GM18868 (cell line): Measurements from ENCODE around the gene DENND1A.

Experiments
- ATAC-seq: cut with Tn5 transposase; IDR thresholded peaks from one replicate; pipeline ENCODE4 v1.9.1; 2021; ENCODE audit warnings: mild to moderate bottlenecking, moderate library complexity; ENCODE audit not compliant: unreplicated experiment

DENND1A gene

DNA sequence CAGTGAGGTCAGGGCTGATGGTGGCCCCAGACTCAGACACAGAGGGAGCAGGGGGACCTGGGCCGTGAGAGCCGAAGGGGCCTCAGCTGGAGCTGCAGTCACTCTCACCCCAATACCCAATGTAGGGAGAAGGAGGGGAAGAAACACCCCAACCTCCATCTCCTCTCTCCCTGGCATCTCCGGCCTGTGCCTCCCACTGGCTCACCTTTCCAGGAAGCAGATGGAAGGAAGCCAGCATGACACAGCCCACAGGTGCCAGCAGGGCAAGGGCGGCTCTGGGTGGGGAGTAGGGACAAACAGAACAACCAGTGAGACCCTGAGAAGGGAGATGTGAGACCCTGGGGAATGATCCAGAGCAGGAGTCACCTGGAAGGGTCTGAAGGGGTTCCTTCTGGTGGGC is 576.9 kb downstream of the DENND1A start:
- ATAC-seq, result no peak

DNA sequence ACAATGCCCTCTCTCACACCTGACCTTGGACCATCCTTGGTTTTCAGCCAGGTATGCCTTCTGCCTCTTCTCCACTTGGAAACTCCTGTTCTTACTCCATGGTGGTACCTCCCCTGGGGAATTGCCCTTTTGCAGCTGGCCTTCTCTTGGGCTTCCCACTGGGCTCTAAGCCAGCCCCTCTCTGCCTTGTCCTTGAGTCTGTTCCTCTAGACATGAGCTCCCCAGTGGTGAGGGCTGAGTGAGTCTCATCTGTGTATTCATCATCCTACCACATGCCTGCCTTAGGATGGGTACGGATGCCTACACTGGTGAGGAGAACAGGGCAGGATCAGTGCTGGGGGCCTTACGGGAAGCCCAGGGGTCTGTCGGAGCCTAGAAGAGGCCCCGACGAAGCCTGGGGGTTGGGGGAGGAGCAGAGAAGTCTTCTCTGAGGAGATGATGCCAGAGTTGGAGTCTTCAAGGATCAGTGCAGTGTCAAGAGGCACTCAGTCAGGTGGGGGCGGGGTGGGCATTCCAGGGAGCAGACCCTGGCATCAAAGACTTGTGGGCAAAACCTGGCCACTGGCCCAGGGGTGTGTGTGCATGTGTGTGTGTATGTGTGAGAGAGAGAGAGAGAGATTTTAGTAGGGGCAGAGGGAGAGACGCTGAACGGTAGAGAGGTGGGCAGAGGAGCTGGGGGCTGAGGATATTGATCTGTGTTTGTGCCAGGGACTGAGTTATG is 579.2 kb downstream of the DENND1A start:
- no peak for ATAC-seq

DNA sequence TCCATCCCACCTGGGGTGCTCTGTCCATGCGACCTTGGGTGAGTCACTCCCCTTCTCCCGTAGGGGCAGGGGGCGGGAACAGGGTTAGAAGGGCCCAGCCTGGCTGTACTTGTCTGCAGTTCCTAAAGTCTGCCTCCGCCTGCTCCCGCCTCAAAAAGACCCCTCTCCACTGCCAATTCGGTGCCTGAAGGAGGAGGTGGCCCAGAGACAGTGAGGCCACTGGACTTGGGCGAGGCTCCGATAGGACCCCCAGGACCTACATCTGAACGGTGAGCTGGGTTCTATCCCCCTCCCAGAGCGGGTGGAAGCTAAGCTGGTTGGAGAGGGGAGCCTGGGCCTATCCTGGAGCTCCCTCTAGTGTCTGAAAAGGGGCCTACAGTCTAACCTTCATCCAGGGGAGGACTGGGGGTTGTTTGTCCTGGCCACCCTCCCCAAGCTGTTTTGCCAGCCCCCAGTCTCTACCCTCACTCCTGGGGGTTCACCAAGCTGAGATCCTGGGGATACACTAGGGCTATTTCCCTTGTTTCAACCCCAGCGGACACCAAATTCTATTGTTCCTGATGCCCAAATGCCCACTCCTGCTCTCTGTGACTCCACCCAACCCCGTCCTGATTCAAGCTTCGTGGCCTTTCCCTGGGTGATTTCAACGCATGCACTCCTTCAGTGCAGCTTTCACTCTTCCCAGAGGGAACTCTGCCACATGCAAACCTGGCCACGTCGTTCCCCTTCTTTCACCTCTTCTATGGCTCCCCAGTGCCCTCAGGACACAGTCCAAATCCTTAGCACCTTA is 580.0 kb downstream of the DENND1A start:
- ATAC-seq, result peak; percentile 65

DNA sequence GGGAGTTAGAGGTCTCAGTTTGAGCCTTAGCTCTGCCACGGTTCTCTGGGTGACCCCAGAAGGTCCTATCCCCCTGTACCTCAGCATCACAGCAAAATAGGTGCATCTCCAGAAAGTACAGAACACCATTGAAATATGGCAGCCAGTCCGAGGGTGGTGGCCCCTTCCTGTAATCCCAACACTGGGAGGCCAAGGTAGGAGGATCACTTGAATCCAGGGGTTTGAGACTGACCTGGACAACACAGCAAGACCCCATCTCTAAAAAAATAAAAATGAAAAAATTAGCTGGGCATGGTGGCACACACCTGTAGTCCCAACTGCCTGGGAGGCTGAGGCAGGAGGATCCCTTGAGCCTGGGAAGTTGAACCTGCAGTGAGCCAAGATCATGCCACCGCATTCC is 580.9 kb downstream of the DENND1A start:
- no peak for ATAC-seq

DNA sequence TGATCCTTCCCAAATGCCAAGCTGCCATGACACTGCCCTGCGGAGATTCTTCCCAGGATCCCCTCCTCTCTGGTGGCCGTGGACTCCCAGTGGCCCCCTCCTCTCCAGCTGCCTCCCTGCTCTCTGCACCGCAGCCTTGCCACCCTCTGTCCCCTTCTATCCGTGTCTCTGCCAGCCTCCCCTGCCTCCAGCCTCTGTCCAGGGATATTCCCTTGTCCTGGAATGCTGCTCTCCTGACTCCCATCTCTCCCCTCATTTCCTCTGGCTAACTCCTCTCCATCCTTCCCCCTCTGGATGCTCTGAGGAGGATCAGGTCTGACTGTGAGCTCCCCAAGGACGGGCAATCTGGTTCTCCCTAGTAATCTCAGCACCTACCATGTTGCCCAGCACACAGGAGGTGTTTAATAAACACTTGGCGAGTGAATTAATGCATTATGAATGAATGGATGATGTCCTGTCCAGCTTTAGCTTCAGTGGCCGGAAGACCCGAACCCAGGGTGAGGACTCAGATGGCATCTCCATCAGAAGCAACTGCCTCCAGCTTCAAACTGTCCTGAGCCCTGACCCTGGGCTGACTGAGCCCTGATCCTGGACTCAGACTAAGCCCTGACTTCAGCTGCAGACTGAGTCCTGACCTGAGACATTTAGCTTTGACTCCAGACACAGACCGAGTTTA is 581.5 kb downstream of the DENND1A start:
- no peak for ATAC-seq

DNA sequence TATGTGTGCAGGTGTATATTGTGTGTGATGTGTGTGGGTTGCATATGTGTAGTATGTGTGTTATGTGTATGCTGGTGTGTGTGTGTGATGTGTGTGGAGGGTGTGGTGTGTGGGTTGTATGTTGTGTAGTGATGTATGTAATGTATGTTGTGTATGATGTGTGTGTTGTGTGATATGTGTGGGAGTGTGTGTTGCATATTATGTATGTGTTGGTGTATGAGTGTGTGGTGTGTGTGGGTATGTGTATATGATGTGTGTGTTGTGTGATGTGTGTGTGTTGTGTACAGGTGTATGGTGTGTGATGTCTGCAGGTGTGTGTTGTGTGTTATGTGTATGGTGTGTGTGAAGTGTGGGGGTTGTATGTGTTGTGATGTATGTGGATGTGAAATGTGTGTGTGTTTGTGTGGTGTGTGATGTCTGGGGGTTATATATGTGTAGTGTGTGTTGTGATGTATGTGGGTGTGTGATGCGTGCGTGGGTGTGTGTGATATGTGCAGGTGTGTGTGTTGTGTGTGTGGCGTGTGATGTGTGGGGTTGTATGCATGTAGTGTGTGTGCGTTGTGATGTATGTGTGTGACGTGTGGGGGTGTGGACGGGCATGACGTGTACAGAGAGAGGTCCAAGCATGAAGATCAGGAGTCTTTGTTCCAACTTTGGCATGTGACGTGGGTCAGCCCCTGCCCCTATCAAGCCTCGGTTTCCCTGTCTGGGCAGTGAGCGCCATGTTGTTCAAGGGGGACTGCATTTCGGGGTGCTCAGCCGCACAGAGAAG is 582.5 kb downstream of the DENND1A start:
- no peak for ATAC-seq

DNA sequence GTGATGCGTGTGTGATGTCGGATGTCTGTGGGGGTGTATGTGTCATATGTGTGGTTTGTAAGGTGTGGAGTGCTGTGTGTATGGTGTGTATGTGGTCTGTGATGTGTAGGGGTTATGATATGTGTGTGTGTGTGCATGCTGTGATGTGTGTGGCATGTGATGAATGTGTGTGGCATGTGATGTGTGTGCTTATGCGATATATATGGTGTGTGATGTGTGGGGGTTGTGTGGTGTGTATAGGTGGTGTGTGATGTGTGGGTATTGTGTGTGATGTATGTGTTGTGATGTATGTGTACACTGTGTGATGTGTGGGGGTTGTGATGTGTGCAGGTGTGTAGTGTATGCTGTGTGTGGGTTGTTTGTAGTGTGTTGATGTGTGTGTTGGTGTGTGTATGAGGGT is 583.1 kb downstream of the DENND1A start:
- ATAC-seq, result no peak

DNA sequence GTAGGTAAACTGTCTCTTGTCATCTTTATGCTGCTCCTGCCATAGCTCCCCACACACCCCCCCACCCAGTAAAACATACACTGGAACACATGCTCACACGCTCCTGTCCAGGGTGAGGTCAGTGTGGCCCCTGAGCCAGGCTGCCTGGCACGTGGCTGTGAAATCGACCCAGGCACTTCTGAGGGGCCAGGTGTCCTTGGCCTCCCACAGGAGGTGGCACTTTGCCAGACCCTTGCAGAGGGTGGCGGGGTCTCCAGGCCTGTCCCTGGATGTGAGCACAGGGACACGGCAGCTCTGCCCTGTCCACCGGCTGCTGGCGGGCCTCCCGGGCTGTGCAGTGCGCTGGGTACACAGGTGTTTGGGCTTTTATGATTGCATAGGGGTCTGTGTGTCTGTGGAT is 583.9 kb downstream of the DENND1A start:
- ATAC-seq, result no peak

DNA sequence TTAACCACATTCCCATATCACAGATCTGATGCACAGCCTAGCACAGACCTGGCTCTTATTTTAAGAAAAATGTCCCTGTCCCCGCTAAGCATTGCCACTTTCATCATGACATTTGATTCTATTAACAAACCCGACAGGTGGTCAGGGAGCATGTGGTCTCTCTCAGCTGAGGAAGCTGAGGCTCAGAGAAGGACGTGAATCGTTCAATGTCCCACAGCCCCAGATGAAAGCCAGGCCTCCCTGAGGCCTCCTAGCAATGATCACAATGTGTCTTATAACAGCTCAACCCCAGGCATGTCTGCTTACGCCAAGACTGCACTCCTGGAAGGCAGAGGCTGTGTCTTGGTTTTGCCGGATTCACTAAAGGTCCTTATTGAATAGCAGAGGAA is 584.4 kb downstream of the DENND1A start:
- ATAC-seq, result no peak

DNA sequence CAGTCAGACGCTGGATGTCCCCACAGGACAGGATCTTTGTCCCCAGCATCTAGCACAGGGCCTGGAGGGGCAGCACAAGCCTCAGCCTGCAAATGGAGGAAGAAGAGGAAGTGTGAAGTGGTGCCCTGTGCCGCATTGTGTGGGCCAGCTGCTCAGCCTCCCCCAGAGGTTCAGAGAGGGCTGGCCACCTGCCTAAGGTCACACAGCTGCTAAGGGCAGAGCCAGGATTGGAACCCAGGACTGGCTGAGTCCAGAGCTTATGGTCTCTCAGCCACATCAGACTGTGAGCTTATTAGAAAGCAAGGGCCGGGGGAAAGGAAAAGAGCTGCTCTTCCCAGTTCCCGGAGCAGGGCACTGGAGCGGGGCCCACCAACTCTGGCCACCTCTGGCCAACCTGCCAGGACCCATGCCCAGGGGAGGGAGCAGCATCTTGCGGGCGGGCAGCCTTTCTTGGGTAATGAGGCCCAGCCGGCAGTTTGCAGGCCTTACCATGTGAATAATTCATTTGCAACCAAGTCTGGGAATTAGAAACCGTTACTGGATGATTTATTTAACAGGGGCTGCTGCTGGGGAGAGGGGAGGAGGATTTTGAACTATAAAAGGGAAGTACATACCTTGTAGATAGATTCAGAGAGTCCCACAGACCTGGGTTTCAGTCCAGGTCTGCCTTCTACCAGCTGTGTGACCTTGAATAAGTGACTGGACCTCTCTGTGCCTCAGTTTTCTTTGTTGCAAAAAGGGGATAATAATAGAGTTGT is 585.6 kb downstream of the DENND1A start:
- no peak for ATAC-seq

DNA sequence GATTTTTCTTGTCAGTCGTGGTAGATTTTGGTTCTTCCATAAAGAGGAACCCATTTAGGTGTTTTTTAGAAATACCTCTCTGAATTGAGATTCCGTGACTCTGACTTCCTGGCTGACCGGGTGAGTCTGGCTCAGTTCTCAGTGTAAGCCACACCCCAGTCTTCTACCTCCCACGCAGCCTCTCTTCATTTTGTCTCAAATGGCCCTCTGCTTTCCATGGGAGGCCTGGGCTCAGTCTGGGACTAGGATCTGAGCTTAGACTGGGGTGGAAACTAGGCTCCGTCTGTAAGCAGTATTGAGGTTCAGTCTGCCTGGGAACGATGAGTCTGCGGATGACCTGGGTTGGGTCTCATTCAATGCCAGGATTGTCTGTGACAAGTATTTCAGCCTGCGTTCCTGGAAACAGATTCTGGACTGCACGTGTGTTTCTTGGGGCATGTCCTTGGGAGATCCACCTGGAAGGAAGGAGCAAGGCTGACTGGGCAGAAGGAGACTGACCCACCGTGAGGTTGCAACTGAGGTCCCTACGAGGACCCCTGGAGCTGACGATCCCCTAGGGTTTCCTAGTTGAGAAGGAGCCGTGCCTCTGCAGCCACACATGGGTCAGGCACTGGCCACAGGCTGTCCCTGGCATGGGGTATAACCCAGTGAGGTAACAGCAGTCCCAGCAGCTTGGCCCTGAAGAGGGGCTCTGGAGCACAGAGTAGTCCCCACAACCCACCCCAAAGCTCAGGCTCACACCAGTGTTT is 586.3 kb downstream of the DENND1A start:
- ATAC-seq, result peak; percentile 40

DNA sequence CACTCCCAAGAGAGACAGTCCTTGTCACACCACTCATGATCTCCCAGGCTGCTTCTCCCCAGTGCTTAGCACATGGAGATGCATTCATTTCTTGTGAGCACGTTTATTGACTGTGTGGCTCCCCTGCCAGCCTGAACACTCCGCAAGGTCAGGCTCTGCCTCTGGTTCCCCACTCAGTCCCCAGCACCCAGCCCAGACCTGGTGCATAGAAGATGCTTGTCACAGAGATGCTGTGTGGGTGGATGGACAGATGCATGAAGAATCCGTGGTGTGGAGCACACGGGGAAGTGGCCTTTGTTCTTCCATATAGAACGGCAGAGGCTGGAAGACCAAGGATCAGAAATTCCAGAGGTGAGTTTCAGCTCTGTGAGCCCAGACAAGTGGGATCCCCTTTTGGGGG is 587.7 kb downstream of the DENND1A start:
- ATAC-seq, result no peak

DNA sequence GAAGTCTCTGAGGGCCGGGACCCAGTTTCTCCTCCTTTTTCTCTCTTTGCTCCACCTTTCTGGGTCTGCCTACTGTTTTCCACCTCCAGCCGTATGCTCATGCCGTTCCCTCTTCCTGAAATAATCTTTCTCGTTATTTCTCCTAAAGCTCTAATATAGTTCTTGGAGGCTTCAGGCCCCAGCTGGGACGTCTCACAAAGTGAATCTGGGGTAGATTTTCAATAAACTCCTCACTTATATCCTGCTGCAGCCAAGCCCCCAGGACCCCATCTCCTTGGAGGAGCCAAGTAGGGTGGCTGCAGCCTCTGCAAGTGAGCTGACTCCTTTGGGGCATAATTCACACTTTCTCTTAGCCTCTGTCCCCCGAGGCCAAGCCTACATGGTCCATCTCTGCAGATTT is 588.1 kb downstream of the DENND1A start:
- ATAC-seq, result no peak

DNA sequence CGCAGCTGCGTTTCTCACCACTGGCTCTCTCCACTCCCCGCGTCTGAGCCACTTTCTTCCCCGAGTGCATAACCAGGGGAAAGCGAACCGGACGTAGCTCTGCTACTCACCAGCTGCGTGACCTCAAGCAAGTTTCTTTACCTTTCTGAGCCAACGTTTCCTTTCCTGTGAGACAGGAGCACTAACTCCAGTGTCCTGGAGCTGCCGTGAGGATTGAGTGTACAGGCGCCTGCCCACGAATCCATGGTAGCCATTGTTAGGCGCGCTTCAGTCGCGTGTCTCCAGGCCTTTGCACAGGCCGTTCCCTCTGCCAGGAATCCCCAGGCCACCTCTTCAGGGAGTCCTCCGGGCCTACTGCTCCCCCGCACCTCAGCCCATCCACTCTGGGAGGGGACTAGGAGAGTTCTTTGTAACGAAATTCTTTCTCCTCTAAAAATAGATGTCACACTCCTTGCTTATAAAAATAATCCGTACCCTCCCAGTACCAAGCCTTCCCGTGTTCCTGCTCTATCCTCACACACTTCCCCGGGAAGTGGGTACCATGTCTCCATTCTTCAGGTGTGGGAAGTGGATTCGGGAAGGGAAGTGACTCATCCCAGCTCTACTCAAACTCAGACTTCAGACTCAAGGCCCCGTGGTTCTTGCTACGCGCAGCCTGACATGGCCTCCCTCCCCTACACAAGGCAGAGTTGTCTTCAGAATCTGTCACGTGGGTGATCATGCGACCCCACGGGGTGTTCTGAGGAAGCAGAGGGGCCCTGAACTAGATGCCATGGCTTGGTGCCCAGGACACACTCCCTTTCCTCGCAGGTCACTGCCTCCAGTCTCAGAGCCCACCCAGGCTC is 590.0 kb downstream of the DENND1A start:
- ATAC-seq, result peak; percentile 25

DNA sequence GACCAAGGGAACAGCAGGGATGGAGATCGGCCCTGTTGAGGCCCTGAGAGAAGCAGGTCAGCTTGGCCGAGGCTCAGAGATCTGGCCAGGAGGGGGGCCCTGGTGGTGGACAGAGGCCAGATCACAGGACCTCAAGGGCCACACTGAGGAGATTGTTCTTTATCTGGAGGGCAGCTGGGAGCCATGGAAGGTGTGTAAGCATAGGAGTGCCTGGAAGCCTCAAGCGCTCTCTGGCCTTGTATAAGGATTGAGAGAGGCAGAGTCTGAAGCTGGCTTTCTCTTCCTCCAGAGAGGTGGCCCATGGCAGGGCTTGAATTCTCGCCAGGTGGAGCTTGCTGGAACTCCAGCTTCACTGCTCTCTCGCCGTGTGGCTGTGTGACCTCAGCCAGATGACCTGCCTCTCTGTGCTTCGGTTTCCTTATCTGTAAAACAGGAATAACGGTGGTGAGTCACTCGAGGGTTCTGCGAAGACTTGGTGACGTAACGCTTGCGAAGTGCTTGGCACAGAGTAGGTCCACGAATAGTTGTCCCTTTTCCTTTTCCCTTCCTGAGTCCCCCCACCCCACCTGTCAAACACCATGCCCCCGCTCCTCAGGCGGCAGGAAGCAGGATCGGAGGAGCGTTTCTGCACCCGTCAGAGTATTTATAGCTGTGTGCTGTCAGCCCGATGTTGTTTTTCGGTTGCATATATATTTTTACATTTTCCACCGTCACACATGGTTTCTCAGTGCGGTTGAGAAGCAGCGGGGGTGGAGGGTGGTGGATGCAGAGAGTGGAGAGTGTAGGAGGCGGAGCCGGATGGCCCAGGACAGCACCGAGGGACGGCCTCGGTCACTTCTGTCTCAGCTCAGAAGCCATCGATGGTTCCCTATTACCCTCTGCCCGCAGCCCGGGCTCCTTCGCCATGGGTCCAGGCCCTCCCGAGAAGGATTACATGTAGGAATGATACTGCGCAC is 590.9 kb downstream of the DENND1A start:
- peak; percentile 55 for ATAC-seq

DNA sequence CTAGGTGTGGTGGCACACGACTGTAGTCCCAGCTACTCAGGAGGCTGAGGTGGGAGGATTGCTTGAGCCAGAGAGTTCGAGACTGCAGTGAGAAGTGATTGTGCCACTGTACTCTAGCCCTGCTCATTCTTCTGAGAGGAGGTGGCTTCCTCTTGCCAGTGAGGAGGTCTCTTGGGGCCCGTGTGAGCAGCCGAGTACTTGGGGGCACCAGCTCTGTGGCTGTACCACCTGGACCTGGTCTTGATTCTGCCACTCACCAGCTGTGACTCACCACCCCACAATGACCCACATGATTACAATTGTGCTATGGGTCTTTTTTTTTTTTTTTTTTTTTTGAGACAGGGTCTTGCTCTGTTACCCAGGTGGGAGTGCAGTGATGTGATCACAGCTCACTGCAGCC is 592.0 kb downstream of the DENND1A start:
- no peak for ATAC-seq

DNA sequence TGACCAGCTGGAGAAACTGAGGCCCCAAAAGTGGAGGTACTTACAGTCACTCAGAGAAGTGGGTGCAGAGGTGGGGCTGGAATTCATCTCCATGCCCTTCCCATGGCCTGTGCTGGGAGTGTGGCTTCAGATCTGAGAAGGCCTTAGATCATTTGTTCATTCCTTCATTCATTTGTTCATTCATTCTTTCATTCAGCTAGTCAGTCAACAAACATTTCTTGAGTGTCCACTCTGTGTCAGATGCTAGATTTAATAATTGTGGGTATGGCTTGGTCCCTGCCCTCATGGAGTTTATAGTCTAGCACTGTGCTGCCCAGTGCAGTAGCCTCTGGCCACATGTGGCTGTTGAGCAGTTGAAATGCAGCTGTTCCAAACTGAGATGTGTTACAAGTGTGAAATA is 593.0 kb downstream of the DENND1A start:
- ATAC-seq, result no peak

DNA sequence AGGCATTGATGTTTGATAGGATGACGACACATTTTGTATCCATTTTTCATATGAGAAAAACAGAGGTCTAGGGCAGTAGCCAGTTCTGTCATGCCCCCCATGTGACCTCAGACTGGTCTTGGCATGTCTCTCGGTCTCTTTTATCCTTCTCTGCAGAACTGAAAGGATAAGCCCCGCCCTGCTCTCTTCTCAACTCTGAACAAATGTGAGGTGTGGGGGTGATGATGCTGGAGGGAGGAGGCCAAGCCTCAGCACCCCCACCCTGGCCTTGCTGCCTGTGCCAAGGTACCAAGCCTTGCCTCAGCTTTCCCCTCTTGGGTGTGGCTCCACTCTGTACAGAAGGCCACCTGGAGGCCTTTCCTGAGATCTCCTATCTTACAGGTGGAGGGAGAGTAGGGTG is 593.5 kb downstream of the DENND1A start:
- ATAC-seq, result no peak
